Kidney (tissue), 14 donors: ENCODE results near the gene SNAP47. TPM values are rescaled to one million over a fixed set of nuclear protein-coding genes. Genes with fewer than 3 reads are reported as not detected.

ENCODE experiments used
- DNase-seq, 5 donors: peaks; one replicate each; pipeline ENCODE4 v3.0.0-alpha.2; 2013 to 2020
- FAIRE-seq: peaks from 2 replicates; lab custom pipeline; 2012; peaks lifted over from hg19 to GRCh38; lab: Jason Lieb, UNC
- H3K27ac ChIP-seq, 2 donors: one replicate each; pipeline ENCODE4 v1.7.0; 2013; ENCODE audit warnings: low read depth in 2 of 2, low read length in 2 of 2, inconsistent platforms in 1 of 2
- H3K27me3 ChIP-seq: one replicate; pipeline ENCODE4 v1.7.1; 2013; ENCODE audit warnings: low read length, inconsistent platforms; ENCODE audit not compliant: control insufficient read depth, insufficient read depth
- H3K36me3 ChIP-seq, 3 donors: one replicate each; pipeline versions ENCODE4 v1.7.0 to v1.7.1; 2013; ENCODE audit warnings: low read length in 3 of 3, control low read depth in 1 of 3, inconsistent platforms in 1 of 3; ENCODE audit not compliant: insufficient read depth in 3 of 3, control insufficient read depth in 2 of 3
- H3K4me1 ChIP-seq, 3 donors: one replicate each; pipeline versions ENCODE4 v1.7.0 to v1.7.1; 2013; ENCODE audit warnings: low read length in 3 of 3, inconsistent platforms in 1 of 3, low read depth in 1 of 3; ENCODE audit not compliant: control insufficient read depth in 2 of 3, insufficient read depth in 2 of 3
- H3K4me3 ChIP-seq, 3 donors: one replicate each; pipeline versions ENCODE4 v1.7.0 to v1.8.1; 2013; ENCODE audit warnings: low read length in 3 of 3, control low read depth in 1 of 3, inconsistent platforms in 1 of 3
- H3K9ac ChIP-seq, 3 donors: one replicate each; pipeline versions ENCODE4 v1.7.0 to v1.7.1; 2013; ENCODE audit warnings: low read length in 3 of 3, control low read depth in 1 of 3, inconsistent platforms in 1 of 3
- H3K9me3 ChIP-seq, 3 donors: one replicate each; pipeline versions ENCODE4 v1.7.0 to v1.7.1; 2013; ENCODE audit warnings: low read length in 3 of 3, control low read depth in 1 of 3, inconsistent platforms in 1 of 3; ENCODE audit not compliant: control insufficient read depth in 2 of 3, insufficient read depth in 1 of 3
- CTCF ChIP-seq: IDR thresholded peaks from 3 replicates; pipeline ENCODE4 v1.5.1; 2012; ENCODE audit warnings: mild to moderate bottlenecking, moderate library complexity, borderline replicate concordance; ENCODE audit not compliant: insufficient read depth; ENCODE audit errors: extremely low read depth
- intact Hi-C: fragments of 100-400 bp; cut with DNase I; formaldehyde crosslinking; loops from one replicate; pipeline ENCODE4 v1.11.1; 2022
- polyA plus RNA-seq: library from polyadenylated mRNA; stranded (reverse); fragments of 350-450 nt; fragmentation: Illumina TruSeq; extraction: RNeasy Lipid Tissue Mini Kit (QIAGEN cat#74804); gene quantifications from one replicate; pipeline ENCODE4 v1.2.3, GENCODE V29; 2014; ENCODE audit warnings: low read depth, low replicate concordance; ENCODE audit not compliant: insufficient read depth
- total RNA-seq: library from RNA; stranded (reverse); fragmentation: NEBNext Ultra II Directional; extraction: Animal tissue kit (Norgen Biotek cat#: 25700); gene quantifications from one replicate; pipeline ENCODE4 v1.2.1, GENCODE V29; 2021
- donor health status: control.
- donor health status: control.
- donor health status: control.
- donor health status: control.
- donor health status: control.
- donor health status: DM: yes; HTN: yes; CAD: no.
- donor health status: Normal renal cell carcinoma (clear cell type).

Gene SNAP47
- total and polyA plus RNA-seq, 2 donors from 2014 or later, result 31.6 to 32.4 TPM

GRCh38 chr1:227712648-227713047 lies 22.6 kb upstream of the SNAP47 start:
- intact Hi-C loops, result no loop called here
- no peaks in the 10 kb centered on the region for H3K4me1 ChIP-seq
- no peak overlapping the region for H3K27ac ChIP-seq
- TF ChIP-seq CTCF, result no peak
- no peak overlapping the region for H3K4me3 ChIP-seq
- DNase-seq, result no peak
- H3K9me3 ChIP-seq, result peaks cover 0 to 24% (median 2%) of the 10 kb centered on the region in 3 donors
- no peak overlapping the region for H3K9ac ChIP-seq
- H3K36me3 ChIP-seq, result no peaks in the 10 kb centered on the region
- FAIRE-seq, result no peak
- no peaks in the 10 kb centered on the region for H3K27me3 ChIP-seq

GRCh38 chr1:227718932-227719331 lies 16.3 kb upstream of the SNAP47 start:
- DNase-seq (no peak), FAIRE-seq (no peak)
- no peaks in the 10 kb centered on the region for H3K36me3 ChIP-seq
- intact Hi-C loops, result no loop called here
- TF ChIP-seq CTCF, result no peak
- H3K27ac ChIP-seq, result no peak overlapping the region
- H3K27me3 ChIP-seq, result no peaks in the 10 kb centered on the region
- no peak overlapping the region for H3K9ac ChIP-seq
- H3K9me3 ChIP-seq, result peaks cover 0 to 33% (median 2%) of the 10 kb centered on the region in 3 donors
- no peaks in the 10 kb centered on the region for H3K4me1 ChIP-seq
- no peak overlapping the region for H3K4me3 ChIP-seq

DNA sequence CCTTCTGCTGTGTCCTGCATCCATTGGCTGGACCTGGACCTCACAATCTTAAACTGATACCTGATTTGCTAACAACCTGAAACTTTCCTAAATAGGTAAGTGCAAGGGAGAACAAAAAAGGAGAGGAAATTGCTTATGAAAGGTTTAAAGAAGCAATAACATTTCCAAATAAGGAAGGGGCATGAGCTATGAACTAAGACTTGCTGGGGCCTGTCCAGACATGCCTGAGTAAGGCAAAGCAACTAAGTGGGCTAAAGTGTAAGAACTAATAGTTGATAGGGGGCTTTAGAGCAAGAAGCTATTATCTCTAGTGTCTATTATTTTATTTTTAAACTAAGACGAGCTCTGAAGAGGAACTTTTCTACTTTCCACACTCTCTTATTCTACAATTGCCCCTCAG lies 11.8 kb upstream of the SNAP47 start:
- intact Hi-C loops, result no loop called here

More for the DNA sequence above, 11.8 kb upstream of the SNAP47 start:
- Histone ChIP-seq H3K27ac (no peak overlapping the region), H3K9me3 (peaks cover 0 to 20% (median 2%) of the 10 kb centered on the region in 3 donors), H3K36me3 (no peaks in the 10 kb centered on the region), H3K4me1 (peaks cover 0 to 3% (median 0%) of the 10 kb centered on the region in 3 donors), H3K4me3 (no peak overlapping the region), H3K9ac (no peak overlapping the region), H3K27me3 (no peaks in the 10 kb centered on the region)
- DNase-seq (no peak), FAIRE-seq (no peak)
- no peak for TF ChIP-seq CTCF
